SK-N-SH (cell line): ENCODE data around the gene GATA3. TPM values are rescaled to one million over a fixed set of nuclear protein-coding genes. Genes with fewer than 3 reads are reported as not detected.

Experiments
- CTCF ChIA-PET: fragments of 300-600, 350-600 bp; formaldehyde crosslinking; extraction: SDS; loops from one replicate; lab custom pipeline; 2021; lab: Yijun Ruan, JAX
- POLR2A ChIA-PET: fragments of 350-600 bp; sonication (Branson Sonifier 250); formaldehyde crosslinking; extraction: SDS; loops from one replicate; lab custom pipeline; 2020; ENCODE audit warnings: antibody characterized with exemption, inconsistent platforms; lab: Yijun Ruan, JAX
- DNase-seq: peaks from one replicate; pipeline ENCODE4 v3.0.0; 2012
- H2AFZ ChIP-seq: fragments of 200-600 bp; sonication (generic); 2 replicates; pipeline ENCODE4 v1.8.1; 2016; ENCODE audit warnings: antibody characterized with exemption, mild to moderate bottlenecking, low read depth
- H3F3A ChIP-seq: fragments of 200-600 bp; sonication (generic); replicated peaks from 2 replicates; pipeline ENCODE3; 2016; ENCODE audit warnings: antibody characterized with exemption, mild to moderate bottlenecking; ENCODE audit not compliant: insufficient read depth
- H3K27ac ChIP-seq, 2 experiments: fragments of 200-500 bp in 1 of 2; fragments of 200-600 bp in 1 of 2; sonication (Bioruptor generic) in 1 of 2; sonication (generic), shearing (Covaris generic) in 1 of 2; 2 replicates each; pipeline versions ENCODE4 v1.5.1 to v1.6.1; 2014 to 2016; ENCODE audit warnings: low read depth in 2 of 2, inconsistent platforms in 1 of 2, low read length in 1 of 2, mild to moderate bottlenecking in 1 of 2, mixed read lengths in 1 of 2
- H3K27me3 ChIP-seq: fragments of 200-600 bp; sonication (generic), shearing (Covaris generic); 2 replicates; pipeline ENCODE4 v1.6.1; 2016; ENCODE audit warnings: mixed run types; ENCODE audit not compliant: insufficient read depth
- H3K36me3 ChIP-seq, 2 experiments: fragments of 200-500 bp in 1 of 2; fragments of 200-600 bp in 1 of 2; sonication (Bioruptor generic) in 1 of 2; sonication (generic) in 1 of 2; replicated peaks in 1 of 2; 2 replicates each; pipeline versions ENCODE3 to v1.5.1; 2014 to 2016; ENCODE audit warnings: low read length in 1 of 2, mild to moderate bottlenecking in 1 of 2; ENCODE audit not compliant: insufficient read depth in 2 of 2, control insufficient read depth in 1 of 2
- H3K4me1 ChIP-seq, 2 experiments: fragments of 200-500 bp in 1 of 2; fragments of 200-600 bp in 1 of 2; sonication (Bioruptor generic) in 1 of 2; sonication (generic), shearing (Covaris generic) in 1 of 2; 2 replicates each; pipeline versions ENCODE4 v1.5.1 to v1.6.1; 2014 to 2016; ENCODE audit warnings: low read depth in 1 of 2, low read length in 1 of 2, mixed run types in 1 of 2; ENCODE audit not compliant: insufficient read depth in 2 of 2, control insufficient read depth in 1 of 2
- H3K4me2 ChIP-seq: fragments of 200-600 bp; sonication (generic), shearing (Covaris generic); 2 replicates; pipeline ENCODE4 v1.6.1; 2017; ENCODE audit warnings: mixed run types
- H3K4me3 ChIP-seq, 2 experiments: fragments of 200-500 bp in 1 of 2; fragments of 200-600 bp in 1 of 2; sonication (Bioruptor generic) in 1 of 2; sonication (generic), shearing (Covaris generic) in 1 of 2; 2 replicates each; pipeline versions ENCODE4 v1.5.1 to v1.8.1; 2014 to 2016; ENCODE audit warnings: low read depth in 2 of 2, inconsistent platforms in 1 of 2, low read length in 1 of 2, mild to moderate bottlenecking in 1 of 2, mixed read lengths in 1 of 2, moderate library complexity in 1 of 2
- H3K79me2 ChIP-seq: fragments of 200-600 bp; sonication (generic); 2 replicates; pipeline ENCODE4 v1.8.1; 2017; ENCODE audit warnings: mild to moderate bottlenecking; ENCODE audit not compliant: insufficient read depth
- H3K9ac ChIP-seq: fragments of 200-600 bp; sonication (generic); 2 replicates; pipeline ENCODE4 v1.6.1; 2017; ENCODE audit warnings: mixed run types
- H3K9me2 ChIP-seq: fragments of 200-600 bp; sonication (generic); 2 replicates; pipeline ENCODE4 v1.6.1; 2017; ENCODE audit warnings: mixed run types
- H3K9me3 ChIP-seq: fragments of 200-600 bp; sonication (generic); 2 replicates; pipeline ENCODE4 v1.6.1; 2017; ENCODE audit warnings: mixed run types, mild to moderate bottlenecking, moderate library complexity
- H4K20me1 ChIP-seq: fragments of 200-600 bp; sonication (generic); 2 replicates; pipeline ENCODE4 v1.6.1; 2017; ENCODE audit warnings: mild to moderate bottlenecking, mixed run types; ENCODE audit not compliant: insufficient read depth
- FOSL2 ChIP-seq: IDR thresholded peaks from 2 replicates; pipeline ENCODE4 v1.4.0; 2012; ENCODE audit warnings: low read depth, mild to moderate bottlenecking, moderate library complexity, borderline replicate concordance
- FOXJ3 ChIP-seq: sonication (generic); formaldehyde crosslinking; IDR thresholded peaks from 2 replicates; pipeline ENCODE4 v1.5.1; 2020; ENCODE audit warnings: mild to moderate bottlenecking, missing genetic modification reagents
- GATA2 ChIP-seq: sonication (generic); formaldehyde crosslinking; IDR thresholded peaks from 2 replicates; pipeline ENCODE4 v1.5.0; 2020; ENCODE audit warnings: mild to moderate bottlenecking, missing genetic modification reagents
- MAX ChIP-seq: IDR thresholded peaks from 2 replicates; pipeline ENCODE4 v1.4.0; 2012; ENCODE audit warnings: low read depth
- MEF2A ChIP-seq: IDR thresholded peaks from 2 replicates; pipeline ENCODE4 v1.4.0; 2012; ENCODE audit warnings: low read depth, borderline replicate concordance
- MXI1 ChIP-seq: IDR thresholded peaks from 2 replicates; pipeline ENCODE4 v1.6.1; 2012; ENCODE audit warnings: mild to moderate bottlenecking, low read depth, low read length, improper control_type of control experiment
- PBX3 ChIP-seq: IDR thresholded peaks from 2 replicates; pipeline ENCODE4; 2012
- POLR2AphosphoS5 ChIP-seq: IDR thresholded peaks from 2 replicates; pipeline ENCODE4 v1.6.1; 2012; ENCODE audit warnings: low read depth, low read length
- RAD21 ChIP-seq: IDR thresholded peaks from 2 replicates; pipeline ENCODE4 v1.6.1; 2012; ENCODE audit warnings: mild to moderate bottlenecking, low read length
- RCOR1 ChIP-seq: fragments of 150-350 bp; IDR thresholded peaks from 2 replicates; pipeline ENCODE4 v1.6.1; 2017; ENCODE audit warnings: antibody characterized with exemption, low read length
- RFX5 ChIP-seq: IDR thresholded peaks from 2 replicates; pipeline ENCODE4 v1.6.1; 2012; ENCODE audit warnings: mild to moderate bottlenecking, improper control_type of control experiment, low read length
- RXRA ChIP-seq: IDR thresholded peaks from 2 replicates; pipeline ENCODE4 v1.4.0; 2012; ENCODE audit warnings: low read depth, mild to moderate bottlenecking, borderline replicate concordance
- SIN3A ChIP-seq: IDR thresholded peaks from 2 replicates; pipeline ENCODE4 v1.6.1; 2012; ENCODE audit warnings: low read depth, mild to moderate bottlenecking, low read length, moderate library complexity, borderline replicate concordance
- SMC3 ChIP-seq: IDR thresholded peaks from 2 replicates; pipeline ENCODE4 v1.6.1; 2012; ENCODE audit warnings: low read depth, low read length, improper control_type of control experiment
- TAF1 ChIP-seq: IDR thresholded peaks from 2 replicates; pipeline ENCODE4 v1.6.1; 2012; ENCODE audit warnings: low read depth, mild to moderate bottlenecking, low read length, moderate library complexity, borderline replicate concordance
- TCF12 ChIP-seq: IDR thresholded peaks from 2 replicates; pipeline ENCODE4 v1.4.0; 2012
- TEAD4 ChIP-seq: IDR thresholded peaks from 2 replicates; pipeline ENCODE4 v1.4.0; 2012; ENCODE audit warnings: mild to moderate bottlenecking, borderline replicate concordance; ENCODE audit not compliant: insufficient read depth
- USF2 ChIP-seq: fragments of 150-350 bp; IDR thresholded peaks from 2 replicates; pipeline ENCODE4 v1.6.1; 2017; ENCODE audit warnings: antibody characterized with exemption, low read length, low read depth, borderline replicate concordance
- WGBS: methylation state at CpG from one replicate; pipeline ENCODE4 v1.1.6; 2017; ENCODE audit warnings: low lambda C conversion rate; 5-methylcytosine and 5-hydroxymethylcytosine counted together
- polyA plus RNA-seq, 3 experiments: library from polyadenylated mRNA; depleted of rRNA; stranded (reverse); fragments of >200 nt; gene quantifications; 2 replicates each; pipeline ENCODE4 v1.2.3, GENCODE V29; 2012
- TF ChIP-seq, protein P1 (sequence below): fragments of 150-350 bp; IDR thresholded peaks from 2 replicates; pipeline ENCODE4 v1.6.1; 2016; ENCODE audit warnings: mild to moderate bottlenecking, low read depth, low read length
- TF ChIP-seq, protein P2 (sequence below): IDR thresholded peaks from 2 replicates; pipeline ENCODE4 v1.4.0; 2012; ENCODE audit warnings: low read depth, borderline replicate concordance

Gene GATA3
- polyA plus RNA-seq, 1 of the 3 experiments (the other 2 are of a cell fraction), result 14.3 TPM

DNA sequence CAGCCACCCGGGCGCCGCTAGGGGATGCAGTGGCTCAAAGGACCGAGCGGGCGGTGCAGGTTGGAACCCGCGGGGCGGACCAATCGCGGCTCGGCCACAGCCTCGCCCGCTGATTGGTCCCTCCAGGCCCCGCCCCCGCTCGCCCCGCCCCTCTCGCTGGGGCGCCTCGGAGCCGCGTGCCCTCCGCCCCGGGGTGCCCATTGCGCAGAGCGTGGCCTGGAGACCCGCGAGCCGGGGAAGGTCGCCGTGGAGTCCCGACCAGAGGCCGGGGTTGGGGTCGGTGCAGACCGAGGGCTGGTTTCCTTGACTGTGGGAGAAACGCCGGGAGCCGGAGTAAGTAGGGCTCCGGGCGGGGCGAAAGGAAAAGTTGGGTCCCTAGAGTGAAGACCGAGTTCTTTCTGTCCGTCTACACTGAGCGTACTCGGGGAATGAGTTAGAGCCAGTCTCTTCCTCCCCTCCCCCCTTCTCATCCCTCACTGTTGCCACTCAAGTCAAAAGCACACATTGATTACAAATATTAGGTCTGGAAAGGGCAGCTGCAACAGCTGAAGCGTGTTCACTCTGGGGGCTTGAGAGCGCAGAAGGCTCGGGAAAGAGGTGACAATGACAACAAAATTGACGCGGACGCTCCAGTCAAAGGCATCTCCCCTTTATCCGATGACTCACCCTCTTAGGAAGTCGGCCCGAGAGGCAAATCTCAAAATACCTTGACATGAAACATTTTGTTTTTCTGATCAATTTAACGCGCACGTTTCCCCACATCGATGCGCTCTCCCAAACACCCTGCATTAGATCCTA is 843 bp upstream of the GATA3 start (continued):
- peak; percentile 72 for TF ChIP-seq TAF1
- TF ChIP-seq RAD21, result peak; percentile 81
- no peak; the same call in 1 of the 2 replicates for TF ChIP-seq RXRA
- peak; percentile 69 for TF ChIP-seq SMC3
- TF ChIP-seq SIN3A, result 0 out of 2 replicates have a peak, but pooled peaks have one; percentile 73
- TF ChIP-seq, protein P1, sequence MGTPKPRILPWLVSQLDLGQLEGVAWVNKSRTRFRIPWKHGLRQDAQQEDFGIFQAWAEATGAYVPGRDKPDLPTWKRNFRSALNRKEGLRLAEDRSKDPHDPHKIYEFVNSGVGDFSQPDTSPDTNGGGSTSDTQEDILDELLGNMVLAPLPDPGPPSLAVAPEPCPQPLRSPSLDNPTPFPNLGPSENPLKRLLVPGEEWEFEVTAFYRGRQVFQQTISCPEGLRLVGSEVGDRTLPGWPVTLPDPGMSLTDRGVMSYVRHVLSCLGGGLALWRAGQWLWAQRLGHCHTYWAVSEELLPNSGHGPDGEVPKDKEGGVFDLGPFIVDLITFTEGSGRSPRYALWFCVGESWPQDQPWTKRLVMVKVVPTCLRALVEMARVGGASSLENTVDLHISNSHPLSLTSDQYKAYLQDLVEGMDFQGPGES, result no peak
- TF ChIP-seq TEAD4, result 0 out of 2 replicates have a peak, but pooled peaks have one; percentile 42
- peak; percentile 86; the same call in 1 of the 2 replicates for TF ChIP-seq POLR2AphosphoS5
- peak; percentile 28; the same call in 1 of the 2 replicates for TF ChIP-seq RCOR1
- peak; percentile 43; the same call in 1 of the 2 replicates for TF ChIP-seq FOSL2

GRCh38 chr10:8054244-8054493 is 319 bp upstream of the GATA3 start:
- peak overlapping the region; percentile 96 for H3K9ac ChIP-seq
- peaks cover 40% of the 10 kb centered on the region for H4K20me1 ChIP-seq
- POLR2A ChIA-PET, result interaction anchor here (0.6 to 1.3 kb wide), 7 partner anchors 8 to 1120 kb away, joined by 3 to 7 read pairs (median 4); no protein-coding TSS in a partner anchor
- H3K36me3 ChIP-seq, result peaks cover 29 to 30% of the 10 kb centered on the region in 2 experiments
- CTCF ChIA-PET, result interaction anchor here (1.0 to 1.3 kb wide), 2 partner anchors 10 to 1154 kb away, joined by 4 to 6 read pairs; no protein-coding TSS in a partner anchor
- peak overlapping the region; percentile 86 to 92 for H3K4me3 ChIP-seq
- H3K79me2 ChIP-seq, result peaks cover 91% of the 10 kb centered on the region
- H3K4me1 ChIP-seq, result peaks cover 0 to 18% of the 10 kb centered on the region in 2 experiments; a peak in 1 of 4 replicates
- peak overlapping the region; percentile 98 for H3K4me2 ChIP-seq
- H3K9me3 ChIP-seq, result no peaks in the 10 kb centered on the region
- no peak overlapping the region for H2AFZ ChIP-seq
- no peaks in the 10 kb centered on the region for H3K9me2 ChIP-seq
- H3F3A ChIP-seq, result peaks cover 20% of the 10 kb centered on the region
- H3K27me3 ChIP-seq, result no peaks in the 10 kb centered on the region
- peak overlapping the region; percentile 96 to 98 for H3K27ac ChIP-seq
- no peak for DNase-seq
- 0% methylated on average over 3 of the region's 25 CpGs for WGBS
- TF ChIP-seq, protein P1, result no peak
- peak; percentile 25; the same call in 1 of the 2 replicates for TF ChIP-seq MAX
- TF ChIP-seq RCOR1, result no peak; the same call in 1 of the 2 replicates
- peak; percentile 19; the same call in 1 of the 2 replicates for TF ChIP-seq PBX3
- no peak for TF ChIP-seq RAD21
- no peak for TF ChIP-seq FOXJ3 (CRISPR knock-in tag)
- no peak for TF ChIP-seq RFX5
- 0 out of 2 replicates have a peak, but pooled peaks have one; percentile 39 for TF ChIP-seq POLR2AphosphoS5
- TF ChIP-seq, protein P2, sequence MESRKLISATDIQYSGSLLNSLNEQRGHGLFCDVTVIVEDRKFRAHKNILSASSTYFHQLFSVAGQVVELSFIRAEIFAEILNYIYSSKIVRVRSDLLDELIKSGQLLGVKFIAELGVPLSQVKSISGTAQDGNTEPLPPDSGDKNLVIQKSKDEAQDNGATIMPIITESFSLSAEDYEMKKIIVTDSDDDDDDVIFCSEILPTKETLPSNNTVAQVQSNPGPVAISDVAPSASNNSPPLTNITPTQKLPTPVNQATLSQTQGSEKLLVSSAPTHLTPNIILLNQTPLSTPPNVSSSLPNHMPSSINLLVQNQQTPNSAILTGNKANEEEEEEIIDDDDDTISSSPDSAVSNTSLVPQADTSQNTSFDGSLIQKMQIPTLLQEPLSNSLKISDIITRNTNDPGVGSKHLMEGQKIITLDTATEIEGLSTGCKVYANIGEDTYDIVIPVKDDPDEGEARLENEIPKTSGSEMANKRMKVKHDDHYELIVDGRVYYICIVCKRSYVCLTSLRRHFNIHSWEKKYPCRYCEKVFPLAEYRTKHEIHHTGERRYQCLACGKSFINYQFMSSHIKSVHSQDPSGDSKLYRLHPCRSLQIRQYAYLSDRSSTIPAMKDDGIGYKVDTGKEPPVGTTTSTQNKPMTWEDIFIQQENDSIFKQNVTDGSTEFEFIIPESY, result 0 out of 2 replicates have a peak, but pooled peaks have one; percentile 13
- no peak for TF ChIP-seq TCF12
- TF ChIP-seq USF2, result no peak
- TF ChIP-seq MEF2A, result no peak
- TF ChIP-seq SMC3, result no peak
- TF ChIP-seq MXI1, result no peak; the same call in 1 of the 2 replicates
- no peak for TF ChIP-seq GATA2
